GM21825 (cell line): ENCODE results near the gene ARHGEF33.

ENCODE experiments used
- ATAC-seq: cut with Tn5 transposase; IDR thresholded peaks from one replicate; pipeline ENCODE4 v1.9.1; 2021; ENCODE audit warnings: mild to moderate bottlenecking, moderate library complexity; ENCODE audit not compliant: unreplicated experiment

ARHGEF33 gene

DNA sequence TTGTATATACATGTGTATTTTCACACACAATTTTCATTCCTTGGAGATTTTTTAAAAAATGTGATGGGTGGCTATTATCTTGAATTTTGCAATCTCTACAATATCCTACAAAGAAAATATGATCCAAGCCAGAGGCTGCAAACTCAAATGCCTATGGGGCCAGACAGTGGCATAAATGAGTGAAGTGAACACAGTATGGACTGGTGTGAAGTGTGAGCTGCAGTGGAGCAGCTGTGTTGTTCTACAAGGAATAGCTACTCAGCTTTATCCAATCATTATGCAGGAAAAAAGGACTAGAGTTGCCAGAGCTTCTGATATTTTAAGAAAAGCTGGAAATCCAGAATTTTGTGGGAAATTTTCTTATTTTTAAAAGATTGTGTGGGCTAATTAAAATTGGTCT, 62.1 kb downstream of the ARHGEF33 start:
- no peak for ATAC-seq

- no peak for ATAC-seq
Measured at GRCh38 chr2:38957972-38958371, 68.3 kb downstream of the ARHGEF33 start.

DNA sequence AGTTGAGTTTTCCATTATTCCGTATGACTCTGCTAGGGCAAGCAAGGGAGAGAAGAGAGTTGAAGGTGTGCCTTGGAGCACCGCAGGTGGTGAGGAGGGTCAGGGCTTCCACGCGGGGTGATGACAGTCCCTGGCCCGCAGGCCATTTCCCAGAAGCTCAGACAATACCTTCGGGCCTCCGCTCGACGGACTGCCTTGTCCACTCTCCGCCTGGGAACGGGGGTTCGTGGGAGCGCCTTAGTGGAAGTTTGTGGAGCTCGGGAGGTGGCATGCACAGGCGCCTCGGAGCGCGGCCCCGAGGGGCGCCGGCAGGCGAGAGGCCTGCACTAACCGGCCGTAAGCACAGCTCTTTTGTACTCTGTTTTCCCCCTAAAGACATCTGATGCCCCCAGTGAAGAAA, 69.8 kb downstream of the ARHGEF33 start:
- ATAC-seq, result no peak

GRCh38 chr2:38959938-38960608, 70.4 kb downstream of the ARHGEF33 start:
- peak; percentile 80 for ATAC-seq

DNA sequence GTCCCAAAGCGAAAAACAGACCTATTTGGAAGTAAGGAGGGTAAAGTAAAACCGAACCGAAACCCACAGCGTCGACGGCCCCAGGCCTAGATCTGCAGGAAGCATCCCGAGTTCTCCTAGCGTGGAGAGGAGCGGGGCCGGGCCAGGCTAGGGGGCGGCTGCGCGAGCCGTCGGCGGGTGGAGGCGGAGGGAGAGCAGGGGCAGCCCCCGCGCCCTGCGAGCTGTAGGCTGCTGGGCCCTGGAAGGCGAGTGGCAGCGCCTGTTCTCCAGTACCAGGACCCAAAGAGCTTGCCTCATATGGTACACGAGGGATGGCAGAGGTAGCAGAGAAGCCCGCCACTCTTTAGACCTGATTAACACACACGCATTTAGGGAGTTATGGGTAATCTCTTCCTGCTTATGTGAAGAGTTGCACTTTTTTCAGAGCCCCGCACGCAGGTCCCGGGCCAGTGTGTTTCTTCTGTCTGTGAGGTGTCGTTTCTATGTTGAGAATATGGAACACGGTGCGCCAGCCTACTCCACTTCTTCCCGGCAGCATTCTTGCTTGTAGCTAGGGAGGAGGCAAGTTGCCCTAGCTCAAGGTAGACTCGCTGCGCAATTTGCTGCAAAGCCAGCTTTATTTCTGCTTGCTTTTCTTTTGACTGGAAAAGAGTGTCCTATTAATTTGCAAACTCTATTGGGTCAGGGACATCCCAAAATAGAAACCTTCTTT, 71.1 kb downstream of the ARHGEF33 start:
- peak; percentile 15 for ATAC-seq

GRCh38 chr2:38966006-38966405, 76.3 kb downstream of the ARHGEF33 start:
- no peak for ATAC-seq

GRCh38 chr2:38966678-38967077, 77.0 kb downstream of the ARHGEF33 start:
- ATAC-seq, result no peak

- ATAC-seq, result no peak
Measured at GRCh38 chr2:38968021-38968420, 78.3 kb downstream of the ARHGEF33 start.

DNA sequence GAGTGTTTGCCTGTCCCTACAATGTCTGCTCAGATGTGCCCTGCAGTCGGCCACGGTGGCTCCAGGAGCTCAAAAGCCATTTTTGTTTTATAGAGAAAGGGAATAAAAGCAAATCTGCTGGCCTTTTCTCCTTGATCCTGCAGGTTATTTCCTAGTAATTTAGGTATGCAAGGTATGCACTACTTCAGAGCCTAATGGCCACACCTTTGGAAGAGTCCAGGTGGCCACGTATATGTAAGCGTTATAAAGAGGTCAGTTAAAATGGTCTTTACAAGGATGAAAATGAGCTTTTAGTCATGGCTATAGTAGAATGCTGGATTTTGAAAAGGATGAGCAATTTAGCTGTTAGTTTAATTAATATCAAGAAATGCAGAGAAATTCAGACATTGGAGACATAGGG, 81.7 kb downstream of the ARHGEF33 start:
- no peak for ATAC-seq

DNA sequence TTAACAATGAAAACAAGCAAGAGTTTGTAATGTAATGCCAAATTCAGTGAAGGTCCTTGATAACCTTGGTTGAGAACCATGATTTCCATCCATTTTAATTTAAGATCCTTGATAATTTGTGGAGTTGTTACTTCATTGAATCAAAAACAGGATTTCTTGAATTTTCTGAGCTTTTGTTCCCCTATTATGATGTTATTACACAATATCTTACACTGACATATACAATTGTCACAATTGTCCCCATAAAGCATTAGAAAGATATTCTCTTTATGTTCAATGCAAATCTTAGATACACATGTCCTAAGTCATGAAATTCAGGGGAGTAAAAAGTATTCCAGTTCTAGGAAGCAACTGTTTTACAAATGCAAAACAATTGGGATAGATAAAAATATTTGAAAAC, 83.6 kb downstream of the ARHGEF33 start:
- no peak for ATAC-seq

GRCh38 chr2:38975042-38975441, 85.4 kb downstream of the ARHGEF33 start:
- ATAC-seq, result no peak

DNA sequence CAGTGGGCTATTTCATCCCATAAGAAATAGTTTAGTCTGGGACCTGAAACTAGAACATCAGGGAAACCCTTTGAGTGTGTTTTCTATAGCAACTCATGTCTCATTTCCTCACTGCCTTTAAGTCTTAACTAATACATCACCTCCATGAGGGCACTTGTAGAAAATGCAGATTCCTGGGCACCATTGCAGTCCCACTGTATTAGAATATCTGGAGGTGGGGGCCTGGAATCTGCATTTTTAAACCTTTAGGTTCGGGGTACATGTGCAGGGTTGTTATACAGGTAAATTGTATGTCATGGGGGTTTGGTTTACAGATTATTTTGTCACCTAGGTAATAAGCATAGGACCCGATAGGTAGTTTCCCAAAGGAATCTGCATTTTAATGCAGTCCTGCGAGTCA, 87.4 kb downstream of the ARHGEF33 start:
- no peak for ATAC-seq

- ATAC-seq, result no peak
Measured at GRCh38 chr2:38978296-38978903, 88.7 kb downstream of the ARHGEF33 start.

DNA sequence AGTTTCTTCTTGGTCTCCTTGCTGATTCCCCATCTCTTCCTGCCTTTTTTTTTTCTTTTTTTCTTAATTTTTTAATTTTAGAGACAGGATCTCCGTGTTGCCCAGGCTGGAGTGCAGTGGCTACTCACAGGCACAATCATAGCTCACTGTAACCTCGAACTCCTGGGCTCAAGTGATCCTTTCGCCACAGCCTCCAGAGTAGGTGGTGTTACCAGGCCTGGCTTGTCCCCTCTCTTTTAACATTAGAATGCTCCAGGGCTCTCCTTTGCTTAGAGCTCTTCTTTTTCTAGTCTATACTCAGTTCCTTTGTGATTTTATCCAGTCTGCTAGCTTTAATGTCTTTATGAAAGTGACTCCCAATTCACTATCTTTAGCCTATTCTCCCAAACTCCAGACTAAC, 89.2 kb downstream of the ARHGEF33 start:
- ATAC-seq, result no peak

- no peak for ATAC-seq
Measured at GRCh38 chr2:38981003-38981669, 91.5 kb downstream of the ARHGEF33 start.

DNA sequence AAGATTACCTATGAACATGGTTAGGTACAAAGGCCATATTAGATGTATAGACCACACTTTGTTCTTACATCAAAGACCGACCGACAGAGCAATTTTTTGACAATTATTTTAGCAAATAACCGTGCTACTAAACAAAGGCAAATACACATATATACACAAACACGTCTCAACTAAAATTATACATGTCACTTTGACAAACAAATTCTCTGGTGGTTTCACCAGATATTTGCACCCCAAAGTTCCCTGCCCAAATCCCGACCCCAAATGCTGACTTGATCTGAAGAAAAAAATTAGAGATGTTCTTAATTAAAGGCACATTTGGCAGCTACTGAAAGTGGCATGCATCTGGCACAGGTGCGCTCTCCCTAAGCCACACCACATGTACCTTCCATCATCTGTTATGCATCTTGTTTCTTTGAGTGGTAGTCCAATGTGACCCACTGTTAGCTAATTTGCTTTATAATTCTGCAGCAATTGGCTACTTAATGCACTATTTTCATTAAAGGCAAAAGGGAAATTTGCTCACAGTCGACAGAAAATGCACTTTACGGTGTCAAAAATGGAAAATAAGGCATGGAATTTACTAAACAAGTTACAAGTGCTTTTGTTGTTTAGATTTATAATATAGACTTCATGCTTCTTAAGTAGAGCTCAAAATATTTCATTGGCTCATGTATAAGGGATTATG, 92.1 kb downstream of the ARHGEF33 start:
- no peak for ATAC-seq

- no peak for ATAC-seq
Measured at GRCh38 chr2:38982498-38982897, 92.8 kb downstream of the ARHGEF33 start.

DNA sequence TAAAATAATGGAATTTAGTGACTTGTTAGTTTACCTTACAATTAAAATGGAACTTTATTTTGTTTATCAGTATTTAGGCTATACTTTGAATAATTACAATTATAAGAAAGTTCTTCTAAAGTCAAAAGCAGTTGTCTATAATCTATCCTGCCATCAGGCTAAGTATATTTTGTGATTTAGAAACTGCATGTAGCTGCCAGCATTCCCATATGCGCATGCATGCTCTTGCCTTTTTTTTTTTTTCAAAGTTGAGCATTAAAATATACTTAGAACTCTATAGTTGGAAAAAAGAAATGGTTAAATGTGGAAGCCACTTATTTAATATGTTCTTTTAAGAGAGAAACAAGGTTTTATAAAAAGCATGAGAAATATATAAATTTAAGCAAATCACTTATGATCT, 99.0 kb downstream of the ARHGEF33 start:
- ATAC-seq, result no peak

- ATAC-seq, result no peak
Measured at GRCh38 chr2:38991899-38992298, 102.2 kb downstream of the ARHGEF33 start.

GRCh38 chr2:38997781-38998180, 108.1 kb downstream of the ARHGEF33 start:
- no peak for ATAC-seq

DNA sequence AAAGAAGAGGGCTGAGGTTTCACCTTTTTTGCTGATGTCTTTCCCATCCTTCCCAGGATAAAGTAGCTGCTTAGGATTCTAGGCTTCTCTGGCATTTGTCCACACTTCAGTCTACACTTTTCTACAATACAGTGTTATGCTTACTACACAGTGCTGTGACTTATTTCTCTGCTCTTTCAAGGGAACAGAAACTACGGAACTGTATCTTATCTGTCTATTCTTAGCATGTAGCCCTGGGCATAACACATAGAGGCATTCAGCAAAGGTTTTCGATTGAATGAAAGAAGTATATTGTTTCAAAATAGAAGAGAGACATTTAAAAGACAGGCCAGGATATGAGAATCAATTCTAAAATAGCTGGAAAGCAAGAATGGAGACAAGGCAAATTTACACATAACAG, 110.9 kb downstream of the ARHGEF33 start:
- ATAC-seq, result no peak
